Brain pericyte (primary cell): ENCODE results near the gene MYOZ2.
A peak's percentile ranks its signal among the peaks of the same experiment; 100 is the strongest.

Source experiments
- DNase-seq: peaks from one replicate; pipeline ENCODE4 v3.0.0-alpha.2; 2012; ENCODE audit warnings: low read depth, low spot score

The MYOZ2 gene

GRCh38 chr4:119135721-119136121 lies at the start of gene MYOZ2:
Gene MYOZ2 (plus strand): TSS chr4:119135832. CDS start chr4:119136526, 694 bp downstream.
- no peak for DNase-seq

- DNase-seq = no peak
These were observed 48.5 kb upstream of the MYOZ2 start for GRCh38 chr4:119087121-119087520.

GRCh38 chr4:119087656-119088055 lies 48.0 kb upstream of the MYOZ2 start:
- DNase-seq = no peak

GRCh38 chr4:119093042-119093827 lies 42.4 kb upstream of the MYOZ2 start:
- DNase-seq = no peak

- no peak for DNase-seq
These were observed 38.2 kb upstream of the MYOZ2 start for GRCh38 chr4:119097282-119097900.

GRCh38 chr4:119098306-119098705 lies 37.3 kb upstream of the MYOZ2 start:
- DNase-seq = no peak

- no peak for DNase-seq
These were observed 36.3 kb upstream of the MYOZ2 start for GRCh38 chr4:119099227-119099810.

- no peak for DNase-seq
These were observed 35.0 kb upstream of the MYOZ2 start for GRCh38 chr4:119100655-119101054.

- DNase-seq = no peak
These were observed 32.4 kb upstream of the MYOZ2 start for GRCh38 chr4:119103263-119103662.

GRCh38 chr4:119104644-119105273 lies 30.9 kb upstream of the MYOZ2 start:
- DNase-seq = no peak

- no peak for DNase-seq
These were observed 30.0 kb upstream of the MYOZ2 start for GRCh38 chr4:119105605-119106004.

GRCh38 chr4:119106036-119107000 lies 29.3 kb upstream of the MYOZ2 start:
- DNase-seq = no peak

GRCh38 chr4:119110121-119110520 lies 25.5 kb upstream of the MYOZ2 start:
- no peak for DNase-seq

GRCh38 chr4:119111296-119111695 lies 24.3 kb upstream of the MYOZ2 start:
- DNase-seq = no peak

- DNase-seq = peak; percentile 21
These were observed 22.5 kb upstream of the MYOZ2 start for GRCh38 chr4:119113033-119113655.

- no peak for DNase-seq
These were observed 19.6 kb upstream of the MYOZ2 start for GRCh38 chr4:119116021-119116420.

GRCh38 chr4:119116925-119117900 lies 18.4 kb upstream of the MYOZ2 start:
- DNase-seq = no peak

GRCh38 chr4:119118397-119118796 lies 17.2 kb upstream of the MYOZ2 start:
- DNase-seq = no peak

GRCh38 chr4:119124352-119124751 lies 11.3 kb upstream of the MYOZ2 start:
- DNase-seq = no peak

- no peak for DNase-seq
These were observed 9.7 kb upstream of the MYOZ2 start for GRCh38 chr4:119125931-119126330.
